HepG2 (cell line): ENCODE measurements around the gene DBNDD2. TPM values are rescaled to one million over a fixed set of nuclear protein-coding genes. Genes with fewer than 3 reads are reported as not detected.
A peak's percentile ranks its signal among the peaks of the same experiment; 100 is the strongest.

Experiments
- ATF7 ChIP-seq, 2 experiments: fragments of 450-650 bp in 1 of 2; sonication (generic) in 1 of 2; formaldehyde crosslinking in 1 of 2; IDR thresholded peaks; 2 replicates each; pipeline versions ENCODE4 v1.4.0 to v1.6.1; 2016 to 2020; ENCODE audit warnings: antibody characterized with exemption in 1 of 2, mild to moderate bottlenecking in 1 of 2, missing genetic modification reagents in 1 of 2
- FIP1L1 ChIP-seq: fragments of 200-400 bp; formaldehyde crosslinking; IDR thresholded peaks from 2 replicates; pipeline ENCODE4 v1.6.1; 2018; ENCODE audit warnings: low read depth, mild to moderate bottlenecking, low read length, moderate library complexity, borderline replicate concordance; ENCODE audit not compliant: insufficient read depth
- HCFC1 ChIP-seq: fragments of 150-350 bp; IDR thresholded peaks from 2 replicates; pipeline ENCODE4 v1.6.1; 2014; ENCODE audit warnings: low read depth, low read length
- KDM2A ChIP-seq: sonication (generic); formaldehyde crosslinking; IDR thresholded peaks from 2 replicates; pipeline ENCODE4 v1.4.0; 2020; ENCODE audit warnings: low read depth, missing genetic modification reagents, borderline replicate concordance
- KLF9 ChIP-seq: IDR thresholded peaks from 2 replicates; pipeline ENCODE4 v1.6.1; 2016; ENCODE audit warnings: low read depth
- NR1H2 ChIP-seq: sonication (generic); formaldehyde crosslinking; IDR thresholded peaks from 2 replicates; pipeline ENCODE4 v1.8.1; 2022; ENCODE audit warnings: low read depth, missing genetic modification reagents, borderline replicate concordance
- PHF20 ChIP-seq: sonication (generic); formaldehyde crosslinking; IDR thresholded peaks from 2 replicates; pipeline ENCODE4 v1.5.0; 2020; ENCODE audit warnings: mild to moderate bottlenecking, missing genetic modification reagents
- POGK ChIP-seq: sonication (generic); formaldehyde crosslinking; conservative IDR thresholded peaks from 2 replicates; pipeline ENCODE4 v1.8.0; 2022; ENCODE audit warnings: mild to moderate bottlenecking, moderate library complexity, missing genetic modification reagents
- PPARG ChIP-seq: conservative IDR thresholded peaks from 2 replicates; pipeline ENCODE4 v1.6.1; 2016; ENCODE audit warnings: missing biosample characterization, missing genetic modification reagents
- RAD51 ChIP-seq: fragments of 450-650 bp; IDR thresholded peaks from 2 replicates; pipeline ENCODE4 v1.6.1; 2016; ENCODE audit warnings: borderline replicate concordance
- RCOR2 ChIP-seq: IDR thresholded peaks from 2 replicates; pipeline ENCODE4 v1.6.1; 2016; ENCODE audit warnings: missing biosample characterization, missing genetic modification reagents
- RFXAP ChIP-seq: sonication (generic); formaldehyde crosslinking; IDR thresholded peaks from 2 replicates; pipeline ENCODE4 v1.4.0; 2020; ENCODE audit warnings: missing genetic modification reagents, borderline replicate concordance
- SMYD3 ChIP-seq: sonication (generic); formaldehyde crosslinking; IDR thresholded peaks from 2 replicates; pipeline ENCODE4 v1.8.1; 2023; ENCODE audit warnings: mild to moderate bottlenecking, missing genetic modification reagents
- SP2 ChIP-seq: sonication (generic); formaldehyde crosslinking; IDR thresholded peaks from 2 replicates; pipeline ENCODE4 v1.5.1; 2020; ENCODE audit warnings: mild to moderate bottlenecking, missing genetic modification reagents
- XBP1 ChIP-seq: sonication (generic); formaldehyde crosslinking; IDR thresholded peaks from 2 replicates; pipeline ENCODE4 v1.5.0; 2020; ENCODE audit warnings: missing genetic modification reagents
- ZFY ChIP-seq: sonication (generic); formaldehyde crosslinking; IDR thresholded peaks from 2 replicates; pipeline ENCODE4 v1.4.0; 2020; ENCODE audit warnings: missing genetic modification reagents
- ZNF292 ChIP-seq: sonication (generic); formaldehyde crosslinking; IDR thresholded peaks from 2 replicates; pipeline ENCODE4 v1.8.1; 2022; ENCODE audit warnings: mild to moderate bottlenecking, low read depth, missing genetic modification reagents, borderline replicate concordance
- ZNF34 ChIP-seq: sonication (generic); formaldehyde crosslinking; IDR thresholded peaks from 2 replicates; pipeline ENCODE4 v1.4.0; 2020; ENCODE audit warnings: mild to moderate bottlenecking, missing genetic modification reagents, borderline replicate concordance
- ZNF672 ChIP-seq: sonication (generic); formaldehyde crosslinking; IDR thresholded peaks from 2 replicates; pipeline ENCODE4 v1.8.1; 2022; ENCODE audit warnings: missing genetic modification reagents
- ZNF674 ChIP-seq: sonication (generic); formaldehyde crosslinking; IDR thresholded peaks from 2 replicates; pipeline ENCODE4 v1.5.0; 2020; ENCODE audit warnings: low read depth, mild to moderate bottlenecking, missing genetic modification reagents
- ZNF710 ChIP-seq: sonication (generic); formaldehyde crosslinking; IDR thresholded peaks from 2 replicates; pipeline ENCODE4 v1.5.0; 2020; ENCODE audit warnings: mild to moderate bottlenecking, missing genetic modification reagents, borderline replicate concordance
- ZNF879 ChIP-seq: sonication (generic); formaldehyde crosslinking; IDR thresholded peaks from 2 replicates; pipeline ENCODE4 v1.8.1; 2023; ENCODE audit warnings: missing genetic modification reagents
- polyA plus RNA-seq, 8 experiments: library from polyadenylated mRNA; depleted of rRNA in 3 of 8; stranded (reverse) in 7 of 8; unstranded in 1 of 8; fragments of >200 nt; fragmentation: Illumina TruSeq in 4 of 8; extraction: Trizol in 4 of 8; gene quantifications; 2 replicates each; pipeline versions ENCODE4 v1.2.1 to v1.2.3, GENCODE V29; 2011 to 2016; ENCODE audit warnings: low read depth in 4 of 8, missing spikeins in 1 of 8, mixed read lengths in 1 of 8; ENCODE audit not compliant: insufficient read depth in 1 of 8
- total RNA-seq, 5 experiments: library from RNA; depleted of rRNA; stranded (reverse); fragments of >200 nt; fragmentation: Illumina TruSeq; extraction: Trizol; gene quantifications; 2 replicates each; pipeline ENCODE4 v1.2.3, GENCODE V29; 2016; ENCODE audit warnings: low read depth in 1 of 5
- TF ChIP-seq, protein P1 (sequence below): sonication (generic); formaldehyde crosslinking; conservative IDR thresholded peaks from 2 replicates; pipeline ENCODE4 v1.4.0; 2020; ENCODE audit warnings: missing genetic modification reagents
- TF ChIP-seq, protein P2 (sequence below): sonication (generic); formaldehyde crosslinking; IDR thresholded peaks from 2 replicates; pipeline ENCODE4 v1.4.0; 2020; ENCODE audit warnings: missing genetic modification reagents

The DBNDD2 gene
- total and polyA plus RNA-seq, 2 of the 13 experiments (the other 11 are each of a cell fraction or from before 2014, with no cell fraction given): 16.7 to 47.6 TPM

DNA sequence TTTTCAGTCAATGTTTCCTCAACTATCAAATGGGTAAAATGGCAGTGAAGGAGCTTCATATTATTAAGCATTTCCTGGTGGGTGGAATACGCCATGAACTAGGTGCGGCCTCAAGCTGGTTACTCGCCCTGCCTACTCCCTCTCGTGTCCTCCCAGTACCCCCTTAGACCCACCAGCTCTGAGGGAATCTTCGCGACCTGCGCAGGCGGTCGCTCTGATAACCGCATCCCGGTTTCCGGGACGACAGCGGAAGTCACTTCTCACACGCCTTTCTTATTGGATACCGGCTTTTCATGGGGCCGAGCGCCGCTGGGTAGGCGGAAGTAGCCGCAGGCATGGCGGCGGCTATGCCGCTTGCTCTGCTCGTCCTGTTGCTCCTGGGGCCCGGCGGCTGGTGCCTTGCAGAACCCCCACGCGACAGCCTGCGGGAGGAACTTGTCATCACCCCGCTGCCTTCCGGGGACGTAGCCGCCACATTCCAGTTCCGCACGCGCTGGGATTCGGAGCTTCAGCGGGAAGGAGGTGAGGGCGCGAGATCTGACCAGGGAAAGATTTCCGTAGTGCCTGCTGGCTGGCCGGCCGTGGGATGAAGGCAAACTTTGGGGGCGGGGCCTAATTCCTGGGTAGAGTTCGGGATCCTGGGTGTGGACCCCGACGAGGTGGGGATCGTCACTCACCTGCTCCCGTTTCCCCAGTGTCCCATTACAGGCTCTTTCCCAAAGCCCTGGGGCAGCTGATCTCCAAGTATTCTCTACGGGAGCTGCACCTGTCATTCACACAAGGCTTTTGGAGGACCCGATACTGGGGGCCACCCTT is 7.9 kb downstream of the DBNDD2 start, which contains the start of gene PIGT (continued):
- TF ChIP-seq ZNF710 (CRISPR knock-in tag) (no peak), SMYD3 (CRISPR knock-in tag) (peak; percentile 82), RFXAP (CRISPR knock-in tag) (peak; percentile 94; the same call in 1 of the 2 replicates), KLF9 (CRISPR knock-in tag) (no peak; the same call in 1 of the 2 replicates), ZFY (CRISPR knock-in tag) (peak; percentile 91), PPARG (0 out of 2 replicates have a peak, but pooled peaks have one; percentile 40), ZNF292 (CRISPR knock-in tag) (peak; percentile 56; the same call in 1 of the 2 replicates), KDM2A (CRISPR knock-in tag) (peak; percentile 93), RCOR2 (0 out of 2 replicates have a peak, but pooled peaks have one; percentile 28), FIP1L1 (peak; percentile 79; the same call in 1 of the 2 replicates), RAD51 (no peak), ZNF34 (peak; percentile 21), ZNF674 (peak; percentile 75; the same call in 1 of the 2 replicates), ZNF879 (CRISPR knock-in tag) (0 out of 2 replicates have a peak, but pooled peaks have one; percentile 31), PHF20 (CRISPR knock-in tag) (peak; percentile 100), NR1H2 (CRISPR knock-in tag) (no peak), XBP1 (CRISPR knock-in tag) (peak; percentile 89), ATF7 (IDR thresholded peaks at IDR 0.05) (no peak), ATF7 (CRISPR knock-in tag; IDR thresholded peaks at IDR 0.05) (no peak), ZNF672 (CRISPR knock-in tag) (no peak), SP2 (CRISPR knock-in tag) (peak; percentile 92), POGK (CRISPR knock-in tag) (peak; percentile 96), HCFC1 (peak; percentile 63)
- TF ChIP-seq, protein P1, sequence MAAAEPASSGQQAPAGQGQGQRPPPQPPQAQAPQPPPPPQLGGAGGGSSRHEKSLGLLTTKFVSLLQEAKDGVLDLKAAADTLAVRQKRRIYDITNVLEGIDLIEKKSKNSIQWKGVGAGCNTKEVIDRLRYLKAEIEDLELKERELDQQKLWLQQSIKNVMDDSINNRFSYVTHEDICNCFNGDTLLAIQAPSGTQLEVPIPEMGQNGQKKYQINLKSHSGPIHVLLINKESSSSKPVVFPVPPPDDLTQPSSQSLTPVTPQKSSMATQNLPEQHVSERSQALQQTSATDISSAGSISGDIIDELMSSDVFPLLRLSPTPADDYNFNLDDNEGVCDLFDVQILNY (CRISPR knock-in tag): no peak; the same call in 1 of the 2 replicates
- TF ChIP-seq, protein P2, sequence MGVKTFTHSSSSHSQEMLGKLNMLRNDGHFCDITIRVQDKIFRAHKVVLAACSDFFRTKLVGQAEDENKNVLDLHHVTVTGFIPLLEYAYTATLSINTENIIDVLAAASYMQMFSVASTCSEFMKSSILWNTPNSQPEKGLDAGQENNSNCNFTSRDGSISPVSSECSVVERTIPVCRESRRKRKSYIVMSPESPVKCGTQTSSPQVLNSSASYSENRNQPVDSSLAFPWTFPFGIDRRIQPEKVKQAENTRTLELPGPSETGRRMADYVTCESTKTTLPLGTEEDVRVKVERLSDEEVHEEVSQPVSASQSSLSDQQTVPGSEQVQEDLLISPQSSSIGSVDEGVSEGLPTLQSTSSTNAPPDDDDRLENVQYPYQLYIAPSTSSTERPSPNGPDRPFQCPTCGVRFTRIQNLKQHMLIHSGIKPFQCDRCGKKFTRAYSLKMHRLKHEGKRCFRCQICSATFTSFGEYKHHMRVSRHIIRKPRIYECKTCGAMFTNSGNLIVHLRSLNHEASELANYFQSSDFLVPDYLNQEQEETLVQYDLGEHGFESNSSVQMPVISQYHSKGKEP (CRISPR knock-in tag): no peak
